Hippocampal formation (tissue), 2 donors: Measurements from ENCODE around the gene STPG3.

ENCODE experiments used
- DNase-seq, 2 donors: peaks; one replicate each; lab custom pipeline; 2025; lab: John Stamatoyannopoulos, UW

STPG3 gene

GRCh38 chr9:137222190-137223077, 28.7 kb upstream of the STPG3 start, which contains the start of gene RNF208:
TSS of gene RNF208 (minus strand) at chr9:137222240. CDS start at chr9:137221212, 1,028 bp downstream.
- no peak for DNase-seq

DNA sequence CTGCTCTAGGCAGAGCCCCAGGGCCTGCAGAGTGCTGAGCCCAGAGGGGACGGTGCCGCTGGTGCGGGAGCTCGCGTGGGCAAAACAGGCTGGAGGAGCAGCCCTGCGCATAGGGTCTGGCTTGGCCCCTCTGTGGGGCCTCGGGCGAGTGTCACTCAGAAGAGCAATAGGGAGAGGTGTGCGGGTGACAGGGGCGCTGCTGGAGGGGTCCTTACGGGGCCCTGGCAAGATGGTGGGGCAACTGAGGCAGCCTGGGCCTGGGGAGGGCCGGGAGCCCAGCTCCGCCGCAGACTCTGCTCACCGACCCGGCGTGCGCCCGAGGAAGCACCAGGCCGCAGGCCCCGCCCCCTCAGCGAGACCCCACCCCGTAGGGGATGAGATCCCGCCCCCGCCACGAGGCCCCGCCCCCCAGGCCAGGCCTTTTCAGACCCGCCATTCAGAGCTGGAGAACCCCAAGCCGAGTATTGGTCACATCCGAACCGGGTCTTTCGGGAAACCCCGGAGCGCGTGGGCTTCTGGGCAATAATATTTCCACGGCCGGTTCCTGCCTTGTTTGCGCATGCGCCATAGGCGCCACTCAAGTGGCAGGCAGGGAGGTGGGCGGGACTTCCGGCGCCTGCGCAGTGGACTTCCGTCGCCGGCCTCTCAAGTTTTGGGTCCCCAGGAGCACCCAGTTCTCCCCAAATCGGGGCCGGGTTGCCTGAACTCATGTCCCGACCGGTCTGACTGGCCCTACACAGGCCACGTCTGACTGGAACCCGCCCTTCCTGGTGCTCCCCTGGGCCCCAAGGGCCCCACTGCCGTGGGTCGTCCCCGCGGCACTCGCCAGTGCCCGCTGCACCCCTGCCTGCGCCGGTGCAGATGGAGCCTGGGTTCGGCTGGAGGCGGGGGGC, 27.8 kb upstream of the STPG3 start:
- DNase-seq, result peak; percentile 95 to 97

DNA sequence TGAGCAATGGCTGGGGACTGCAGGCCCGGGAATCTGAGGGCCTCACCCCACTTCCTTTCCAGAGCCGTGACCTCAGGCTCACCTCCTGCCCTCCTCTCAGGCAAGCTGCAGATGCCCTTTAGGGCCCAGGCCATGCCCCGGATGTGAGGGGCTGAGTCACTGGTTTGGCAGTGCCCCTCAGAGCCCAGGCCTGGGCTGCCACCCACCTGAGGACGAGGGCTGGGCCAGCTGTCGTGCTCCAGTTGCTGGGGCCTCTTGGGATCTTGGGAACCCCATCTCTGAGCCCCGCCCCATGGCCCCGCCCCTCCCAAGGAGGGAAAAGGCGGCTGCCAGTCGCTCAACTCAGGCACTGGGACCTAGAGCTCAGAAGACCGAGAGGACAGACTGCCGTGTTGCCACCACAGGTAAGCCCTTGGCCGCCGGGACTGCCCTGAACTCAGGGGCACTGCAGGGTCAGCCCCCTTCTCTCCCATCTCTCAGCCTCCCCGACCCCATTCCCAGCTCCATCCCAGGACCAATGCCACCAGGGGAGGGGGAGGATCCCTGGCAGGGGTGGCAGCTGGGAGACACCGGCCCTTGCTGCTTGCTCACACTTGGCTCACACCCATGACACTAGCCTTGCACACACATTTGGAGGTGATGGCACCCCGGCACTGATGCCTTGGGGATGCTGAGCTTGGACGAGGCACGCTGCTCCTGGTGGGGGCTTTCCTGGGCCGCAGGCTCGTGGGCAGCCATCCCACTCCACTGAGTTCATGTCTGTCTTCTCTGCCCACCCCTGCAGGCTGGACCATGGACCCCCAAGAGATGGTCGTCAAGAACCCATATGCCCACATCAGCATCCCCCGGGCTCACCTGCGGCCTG, 26.0 kb upstream of the STPG3 start, which contains the start of gene CYSRT1:
TSS of gene CYSRT1 (plus strand) at position 345 of the 865 bp plus-strand sequence. CDS start at position 793, 448 bp downstream.
- DNase-seq, result no peak

DNA sequence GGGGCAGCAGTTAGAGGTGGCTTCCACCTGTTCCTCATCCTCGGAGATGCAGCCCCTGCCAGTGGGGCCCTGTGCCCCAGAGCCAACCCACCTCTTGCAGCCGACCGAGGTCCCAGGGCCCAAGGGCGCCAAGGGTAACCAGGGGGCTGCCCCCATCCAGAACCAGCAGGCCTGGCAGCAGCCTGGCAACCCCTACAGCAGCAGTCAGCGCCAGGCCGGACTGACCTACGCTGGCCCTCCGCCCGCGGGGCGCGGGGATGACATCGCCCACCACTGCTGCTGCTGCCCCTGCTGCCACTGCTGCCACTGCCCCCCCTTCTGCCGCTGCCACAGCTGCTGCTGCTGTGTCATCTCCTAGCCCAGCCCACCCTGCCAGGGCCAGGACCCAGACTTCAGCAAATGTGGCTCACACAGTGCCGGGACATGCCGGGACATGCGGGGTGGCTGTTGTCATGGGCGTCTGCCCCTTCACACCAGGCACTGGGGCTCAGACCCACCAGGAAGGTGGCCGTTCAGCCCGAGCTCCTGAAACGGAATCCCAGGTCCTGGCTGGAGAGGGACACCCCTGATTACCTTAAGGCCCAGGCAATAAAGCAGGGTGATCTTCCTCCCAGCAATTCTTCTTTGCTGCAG, 25.3 kb upstream of the STPG3 start:
- no peak for DNase-seq

- DNase-seq, result no peak
These were observed 24.6 kb upstream of the STPG3 start for GRCh38 chr9:137226338-137227053.

DNA sequence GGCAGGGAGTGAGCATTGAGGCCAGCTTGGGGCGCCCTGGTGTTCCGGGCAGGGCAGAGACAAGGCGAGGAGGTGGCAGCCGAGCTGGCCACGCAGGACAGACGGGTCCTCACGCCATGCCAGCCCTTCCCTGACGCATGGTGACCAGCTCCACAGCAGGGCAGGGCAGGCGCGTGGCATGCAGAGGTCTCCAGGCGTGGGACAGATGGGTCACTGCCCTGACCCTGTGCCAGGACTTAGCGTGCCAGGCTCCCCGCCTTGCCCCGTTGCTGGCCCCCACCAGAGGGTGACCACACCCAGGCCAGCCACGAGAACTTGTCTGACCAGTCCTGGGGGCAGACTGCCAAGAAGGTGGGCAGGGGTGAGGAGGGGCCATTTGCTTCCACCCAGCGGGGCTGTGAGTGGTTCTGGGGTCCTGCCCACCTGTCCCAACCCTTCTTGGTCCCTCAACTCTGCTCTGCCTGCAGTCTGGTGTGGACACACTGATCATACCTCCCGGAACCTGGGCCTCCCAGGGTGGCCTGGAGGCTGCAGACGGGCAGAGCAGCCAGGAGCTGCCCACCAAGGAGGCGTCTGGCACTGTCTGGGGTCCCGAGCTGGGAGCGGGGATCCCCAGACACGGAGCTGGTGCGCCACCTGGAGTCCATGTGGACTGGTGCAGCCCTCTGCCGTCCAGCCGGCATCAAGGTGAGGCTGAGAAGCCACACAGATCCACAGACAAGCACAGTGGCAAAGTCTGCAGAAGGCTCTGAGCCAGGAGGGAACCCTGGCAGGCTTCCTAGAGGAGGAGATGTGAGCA, 23.8 kb upstream of the STPG3 start, which contains the start of gene RNF224:
TSS of gene RNF224 (plus strand) at position 449 of the 799 bp plus-strand sequence. CDS start 834 bp downstream, outside the sequence.
- peak; percentile 17 to 40 for DNase-seq

DNA sequence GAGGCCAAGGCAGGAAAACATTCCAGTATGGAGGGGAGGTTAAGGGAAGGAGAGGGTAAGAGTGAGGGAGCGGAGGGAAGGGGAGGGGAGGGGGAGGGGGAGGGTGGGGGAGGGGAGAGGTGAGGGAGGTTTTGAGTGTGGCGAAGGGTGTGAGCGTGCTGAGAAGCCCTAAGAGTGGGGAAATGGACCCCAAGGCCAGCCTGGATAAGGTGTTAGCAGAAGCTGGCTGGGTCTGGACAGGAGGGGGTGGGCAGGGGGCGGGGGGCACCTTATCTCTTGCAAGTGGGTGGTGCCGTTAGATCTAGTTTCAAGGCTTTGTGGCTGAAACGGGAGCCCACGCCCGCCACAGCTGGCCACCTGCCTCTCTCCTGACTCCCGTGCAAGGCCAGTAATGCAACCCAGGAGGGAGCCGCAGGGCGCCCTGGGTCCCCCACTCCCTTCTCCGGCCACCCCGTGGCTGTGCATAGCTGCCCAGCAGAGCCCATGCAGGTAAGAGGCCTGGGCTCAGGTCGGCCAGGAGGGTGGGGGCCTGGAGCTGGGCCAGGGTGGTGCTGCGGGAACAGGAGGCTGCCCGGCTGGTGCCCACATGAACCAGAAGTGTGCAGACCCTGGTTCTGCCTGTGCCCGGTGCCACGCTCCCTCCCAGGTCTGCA, 23.1 kb upstream of the STPG3 start:
- no peak for DNase-seq

GRCh38 chr9:137228506-137228967, 22.5 kb upstream of the STPG3 start:
- DNase-seq, result no peak

GRCh38 chr9:137228968-137229896, 21.9 kb upstream of the STPG3 start:
- no peak for DNase-seq

GRCh38 chr9:137229903-137230704, 21.0 kb upstream of the STPG3 start:
- DNase-seq, result no peak

DNA sequence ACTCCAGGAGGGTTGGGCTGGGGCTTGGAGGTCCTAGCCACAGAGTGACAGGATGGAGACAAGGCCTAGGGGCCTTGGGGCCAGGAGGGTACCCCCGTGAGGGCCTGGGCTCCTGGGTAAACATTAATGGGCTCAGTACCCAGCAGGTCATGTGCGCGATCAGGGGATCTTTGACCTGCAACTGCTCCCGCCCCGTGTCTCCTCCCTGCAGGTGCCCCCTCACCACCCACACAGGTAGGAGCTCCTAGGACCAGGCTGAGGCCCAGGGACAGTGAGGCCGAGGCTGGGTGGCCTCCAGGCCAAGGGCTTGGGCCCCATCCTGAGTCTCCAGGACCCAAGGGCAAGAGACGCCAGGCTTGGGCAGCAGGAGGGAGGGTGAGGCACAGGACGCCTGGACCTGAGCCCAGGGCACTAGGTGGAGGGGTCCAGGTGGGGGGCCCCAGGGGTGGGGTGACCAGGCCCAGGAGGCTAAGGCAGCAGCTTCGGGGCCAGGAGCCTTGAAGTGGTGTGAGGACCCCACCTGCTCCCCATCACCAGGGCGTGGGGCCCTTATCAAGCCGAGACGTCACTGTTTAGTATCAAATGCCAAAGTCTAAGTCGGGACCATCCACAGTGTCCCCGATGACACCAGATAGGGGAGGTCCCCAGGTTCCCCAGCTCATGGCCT, 20.2 kb upstream of the STPG3 start, which contains the start of gene SLC34A3:
TSS of gene SLC34A3 (plus strand) at position 197 of the 667 bp plus-strand sequence. CDS start 802 bp downstream, outside the sequence.
- no peak for DNase-seq

DNA sequence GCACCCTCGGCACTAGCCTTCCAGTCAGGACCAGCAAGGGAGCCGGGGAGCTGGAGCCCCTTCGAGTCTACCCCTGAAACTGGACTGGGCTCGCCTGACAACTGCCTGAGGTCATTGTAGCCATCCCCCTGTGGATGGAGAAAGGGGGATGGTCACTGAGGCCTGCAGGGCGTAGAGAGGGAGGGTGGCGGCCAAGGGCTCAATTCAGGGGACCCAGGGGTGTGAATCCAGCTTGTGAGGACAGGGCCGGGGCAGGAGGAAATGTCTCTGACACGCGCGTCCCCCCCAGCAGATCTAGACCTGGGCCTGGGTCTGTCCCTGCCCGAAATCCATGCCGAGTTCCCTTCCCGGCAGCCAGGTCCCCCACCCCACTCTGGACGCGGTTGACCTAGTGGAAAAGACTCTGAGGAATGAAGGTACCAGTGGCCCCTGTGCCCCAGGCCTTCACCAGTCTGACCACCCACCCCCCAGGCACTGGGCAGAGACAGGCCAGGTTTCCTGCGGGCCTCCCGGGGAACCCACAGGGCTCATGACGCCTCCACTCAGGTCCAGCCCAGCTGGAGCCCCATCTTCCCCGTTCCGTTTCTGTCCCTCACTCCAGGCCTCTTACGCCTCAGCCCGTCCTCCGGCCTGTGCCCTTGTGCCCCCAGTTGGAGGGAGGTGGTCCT, 19.6 kb upstream of the STPG3 start:
- DNase-seq, result no peak

DNA sequence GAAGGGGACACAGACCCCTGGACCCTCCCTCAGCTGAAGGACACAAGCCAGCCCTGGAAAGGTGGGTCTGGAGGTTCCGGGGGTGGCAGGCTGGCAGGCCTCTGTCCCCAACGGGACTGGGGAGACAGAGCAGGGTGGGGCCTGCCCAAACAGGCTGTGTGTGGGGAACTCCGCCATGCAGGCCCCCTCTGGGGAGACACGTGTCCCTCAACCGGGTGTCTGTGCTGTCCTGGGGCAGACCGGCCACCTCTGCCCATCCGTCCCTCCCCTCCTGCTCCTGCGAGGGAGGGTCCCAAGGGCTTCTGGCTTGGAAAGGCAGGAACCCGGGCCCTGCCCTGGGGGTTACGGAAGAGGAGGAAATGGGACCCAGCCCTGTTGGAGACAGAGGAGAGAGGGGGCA, 19.0 kb upstream of the STPG3 start:
- DNase-seq, result no peak

- DNase-seq, result no peak
These were observed 18.6 kb upstream of the STPG3 start for GRCh38 chr9:137232510-137232909.
